Activated CD8-positive, alpha-beta memory T cell treated with anti-CD3 and anti-CD28 coated beads, Interleukin-2, amount 10 ng/mL, durations not matched to agents 7 days and 5 days (primary cell): Measurements from ENCODE around the gene GNAL. TPM values are rescaled to one million over a fixed set of nuclear protein-coding genes. Genes with fewer than 3 reads are reported as not detected.
"Not testable (repeated sequence)": the region's sequence is repeated elsewhere in the genome, so short reads cannot be mapped to it uniquely, and the experiment has no call there.

ENCODE experiments used
- ATAC-seq: fragments of 150-1000 bp; cut with Tn5 transposase; one replicate; pipeline ENCODE4 v1.10.0; 2021; ENCODE audit warnings: moderate library complexity
- CTCF ChIA-PET: fragments of 350-600 bp; sonication (Branson Sonifier 250); formaldehyde crosslinking; loops from one replicate; lab custom pipeline; 2021; ENCODE audit warnings: antibody characterized with exemption; lab: Charles Lee
- DNase-seq: peaks from one replicate; pipeline ENCODE4 v3.0.0-alpha.2; 2020
- H3K27ac Mint-ChIP-seq: one replicate; pipeline ENCODE4 v1.8.0; 2021; ENCODE audit warnings: mild to moderate bottlenecking, mixed read lengths
- H3K27me3 Mint-ChIP-seq: one replicate; pipeline ENCODE4 v1.8.0; 2021; ENCODE audit warnings: mixed read lengths
- H3K36me3 Mint-ChIP-seq: one replicate; pipeline ENCODE4 v1.8.0; 2021; ENCODE audit warnings: mild to moderate bottlenecking, mixed read lengths
- H3K4me1 Mint-ChIP-seq: one replicate; pipeline ENCODE4 v1.8.0; 2021; ENCODE audit warnings: mixed read lengths
- H3K4me3 Mint-ChIP-seq: one replicate; pipeline ENCODE4 v1.8.0; 2021; ENCODE audit warnings: mild to moderate bottlenecking, moderate library complexity, mixed read lengths
- H3K9me3 Mint-ChIP-seq: one replicate; pipeline ENCODE4 v1.8.0; 2022; ENCODE audit warnings: low read depth, mixed read lengths
- total RNA-seq, 2 experiments: library from RNA; stranded (reverse); gene quantifications; one replicate each; pipeline ENCODE4 v1.2.3, GENCODE V29; 2021

Gene GNAL
- total RNA-seq: under 1 TPM in 1 of 2 experiments, not detected in 1; 0.52 TPM

- peak; percentile 74 for ATAC-seq
- Mint-ChIP-seq H3K9me3 (no peaks in the 10 kb centered on the region), H3K4me1 (peaks cover 10% of the 10 kb centered on the region), H3K4me3 (peak within 1 kb of the TSS; percentile 48), H3K36me3 (peaks cover 1% of the 10 kb centered on the region), H3K27ac (no peak within 1 kb of the TSS), H3K27me3 (peaks cover 42% of the 10 kb centered on the region)
- CTCF ChIA-PET: interaction anchor here (1.3 to 1.6 kb wide), 2 partner anchors 33 to 44 kb away, joined by 3 to 4 read pairs; no protein-coding TSS in a partner anchor
- DNase-seq: peak; percentile 61
Measured at GRCh38 chr18:11688972-11689668, at the start of gene GNAL. TSS of gene GNAL (plus strand) at chr18:11689264. CDS start at chr18:11689564, 300 bp downstream.

DNA sequence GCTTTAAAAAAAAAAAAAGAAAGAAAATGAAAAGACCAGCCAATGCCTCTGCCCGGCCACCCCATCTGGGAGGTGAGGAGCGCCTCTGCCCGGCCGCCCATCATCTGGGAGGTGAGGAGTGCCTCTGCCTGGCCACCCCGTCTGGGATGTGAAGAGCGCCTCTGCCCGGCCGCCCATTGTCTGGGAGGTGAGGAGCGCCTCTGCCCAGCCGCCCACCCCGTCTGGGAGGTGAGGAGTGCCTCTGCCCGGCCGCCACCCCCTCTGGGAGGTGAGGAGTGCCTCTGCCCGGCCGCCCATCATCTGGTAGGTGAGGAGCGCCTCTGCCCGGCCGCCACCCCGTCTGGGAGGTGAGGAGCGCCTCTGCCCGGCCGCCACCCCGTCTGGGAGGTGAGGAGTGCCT, 41.8 kb upstream of the GNAL start:
- peaks cover 17% of the 10 kb centered on the region for H3K27me3 Mint-ChIP-seq
- CTCF ChIA-PET, H3K9me3 Mint-ChIP-seq, H3K36me3 Mint-ChIP-seq, H3K27ac Mint-ChIP-seq, ATAC-seq, DNase-seq, H3K4me3 Mint-ChIP-seq, H3K4me1 Mint-ChIP-seq: not testable (repeated sequence)

GRCh38 chr18:11647804-11648203, 41.3 kb upstream of the GNAL start:
- H3K27ac Mint-ChIP-seq, CTCF ChIA-PET, H3K9me3 Mint-ChIP-seq, DNase-seq, H3K36me3 Mint-ChIP-seq, ATAC-seq, H3K4me1 Mint-ChIP-seq, H3K4me3 Mint-ChIP-seq: not testable (repeated sequence)
- H3K27me3 Mint-ChIP-seq: peaks cover 17% of the 10 kb centered on the region

DNA sequence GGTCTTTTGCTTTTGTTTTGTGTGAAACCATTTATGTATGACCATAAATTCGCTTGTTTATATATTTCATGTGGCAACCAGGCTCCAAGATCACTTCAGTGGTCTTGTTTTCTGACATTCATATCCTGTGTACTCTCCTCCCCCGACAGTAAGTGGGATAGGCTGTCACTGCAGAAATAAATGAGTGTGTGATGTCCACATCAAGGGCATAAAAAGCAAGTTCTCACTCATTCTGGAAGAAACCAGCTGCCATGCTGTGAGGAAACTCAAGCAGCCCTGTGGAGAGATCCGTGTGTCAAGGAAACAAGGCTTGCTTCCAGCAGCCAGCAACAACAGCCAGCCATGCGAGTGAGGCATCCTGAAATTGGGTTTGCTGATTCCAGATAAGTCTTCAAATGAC, 39.2 kb upstream of the GNAL start:
- Mint-ChIP-seq H3K4me1 (no peaks in the 10 kb centered on the region), H3K9me3 (peaks cover 5% of the 10 kb centered on the region), H3K4me3 (no peak overlapping the region), H3K36me3 (no peaks in the 10 kb centered on the region), H3K27me3 (peaks cover 23% of the 10 kb centered on the region), H3K27ac (no peak overlapping the region)
- CTCF ChIA-PET: no interaction called here
- no peak for DNase-seq
- no peak for ATAC-seq

DNA sequence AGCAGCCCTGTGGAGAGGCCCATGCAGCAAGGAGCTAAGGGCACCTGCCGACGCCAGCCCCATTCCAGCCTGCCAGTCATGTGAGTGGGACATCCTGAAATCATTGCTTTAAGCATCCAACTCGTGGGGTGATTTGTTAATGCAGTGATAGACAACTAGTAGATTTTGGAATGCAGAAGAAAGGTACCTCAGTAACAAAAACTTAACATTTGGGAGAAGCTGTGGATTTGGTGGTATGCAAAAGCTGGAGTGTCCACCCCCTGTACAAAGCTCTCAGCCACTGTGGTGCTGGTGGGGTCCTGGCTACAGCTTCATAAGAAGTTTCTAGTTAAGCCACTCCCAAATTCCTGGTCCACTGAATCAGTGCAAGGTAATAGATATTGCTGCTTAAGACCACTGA, 37.2 kb upstream of the GNAL start:
- no peak overlapping the region for H3K27ac Mint-ChIP-seq
- ATAC-seq (no peak), DNase-seq (no peak)
- H3K4me3 Mint-ChIP-seq: no peak overlapping the region
- no peaks in the 10 kb centered on the region for H3K4me1 Mint-ChIP-seq
- CTCF ChIA-PET: no interaction called here
- H3K27me3 Mint-ChIP-seq: peaks cover 30% of the 10 kb centered on the region
- H3K36me3 Mint-ChIP-seq: no peaks in the 10 kb centered on the region
- H3K9me3 Mint-ChIP-seq: peaks cover 5% of the 10 kb centered on the region

- H3K4me1 Mint-ChIP-seq: no peaks in the 10 kb centered on the region
- H3K36me3 Mint-ChIP-seq: no peaks in the 10 kb centered on the region
- ATAC-seq (no peak), DNase-seq (peak; percentile 21)
- CTCF ChIA-PET: no interaction called here
- H3K9me3 Mint-ChIP-seq: peaks cover 5% of the 10 kb centered on the region
- H3K27me3 Mint-ChIP-seq: peaks cover 39% of the 10 kb centered on the region
- no peak overlapping the region for H3K4me3 Mint-ChIP-seq
- H3K27ac Mint-ChIP-seq: no peak overlapping the region
Measured at GRCh38 chr18:11653521-11653920, 35.5 kb upstream of the GNAL start.

DNA sequence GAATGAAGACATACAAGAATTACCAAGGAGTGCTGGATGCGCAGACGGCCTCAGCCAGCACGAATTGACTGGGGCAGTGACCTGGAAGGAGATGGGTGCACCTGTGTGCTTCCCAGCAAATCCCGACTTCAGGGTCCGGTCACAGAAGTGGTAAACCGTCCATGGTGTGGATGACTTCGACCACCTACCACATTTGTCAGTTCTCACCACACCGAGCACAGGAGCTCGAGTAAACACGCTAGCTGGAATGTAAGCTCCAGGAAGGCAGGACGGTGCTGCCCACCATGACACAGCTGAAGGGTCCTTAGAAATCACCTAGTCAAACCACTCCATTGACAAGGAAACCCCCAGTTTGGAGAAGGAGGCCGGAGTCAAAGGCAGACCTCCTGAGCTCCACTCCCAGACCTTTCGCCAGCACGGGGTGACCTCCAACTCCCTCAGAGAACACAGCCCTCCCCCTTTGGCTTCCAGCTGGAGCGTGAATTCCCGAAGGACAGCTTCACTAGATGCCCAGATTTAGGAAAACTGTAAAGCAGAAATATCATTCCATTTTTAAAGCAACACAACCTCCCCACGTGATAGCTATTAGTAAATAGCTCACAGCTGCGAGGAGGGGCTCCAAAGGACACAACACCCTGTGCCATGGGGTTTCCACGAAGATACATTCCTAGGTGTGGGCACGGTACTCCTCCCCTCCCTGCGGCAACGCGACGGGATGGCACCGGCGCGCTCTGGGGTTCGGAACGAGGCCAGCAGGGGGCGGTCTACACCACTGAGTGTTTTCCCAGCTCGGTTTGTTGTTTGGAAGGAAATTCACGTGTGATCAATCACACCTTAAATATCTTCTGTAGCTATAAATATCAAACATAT, 34.1 kb upstream of the GNAL start:
- no peak overlapping the region for H3K4me3 Mint-ChIP-seq
- no peak for ATAC-seq
- CTCF ChIA-PET: interaction anchor here (0.9 to 3.8 kb wide), 16 partner anchors 9 to 384 kb away, joined by 3 to 26 read pairs (median 4); partner anchors contain the start of gene GNAL
- H3K9me3 Mint-ChIP-seq: no peaks in the 10 kb centered on the region
- H3K27ac Mint-ChIP-seq: no peak overlapping the region
- peaks cover 34% of the 10 kb centered on the region for H3K27me3 Mint-ChIP-seq
- DNase-seq: peak; percentile 51
- no peaks in the 10 kb centered on the region for H3K36me3 Mint-ChIP-seq
- no peaks in the 10 kb centered on the region for H3K4me1 Mint-ChIP-seq

DNA sequence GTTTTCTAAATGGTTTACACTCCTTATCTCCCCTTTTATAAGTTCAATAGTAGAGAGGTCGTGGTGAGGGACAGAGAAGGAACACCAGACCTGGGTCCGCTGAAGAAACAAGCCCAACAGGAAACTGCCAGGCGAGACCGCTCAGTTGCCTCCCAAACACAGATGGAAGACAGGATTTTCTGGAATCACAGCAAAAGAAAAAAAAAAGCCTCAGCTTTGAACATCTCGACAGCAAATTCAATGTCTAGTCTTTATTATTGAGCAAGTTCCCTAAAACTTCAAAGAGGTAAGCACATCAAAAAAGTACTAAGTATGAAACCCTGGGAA, 33.5 kb upstream of the GNAL start:
- no peak overlapping the region for H3K4me3 Mint-ChIP-seq
- ATAC-seq: no peak

GRCh38 chr18:11657152-11657551, 31.9 kb upstream of the GNAL start:
- Mint-ChIP-seq H3K4me3 (no peak overlapping the region), H3K36me3 (no peaks in the 10 kb centered on the region), H3K9me3 (no peaks in the 10 kb centered on the region), H3K4me1 (no peaks in the 10 kb centered on the region), H3K27me3 (peaks cover 23% of the 10 kb centered on the region), H3K27ac (no peak overlapping the region)
- ATAC-seq (no peak), DNase-seq (no peak)
- CTCF ChIA-PET: interaction anchor here (2.9 to 3.8 kb wide), 3 partner anchors 70 to 381 kb away, joined by 11 to 26 read pairs (median 15); no protein-coding TSS in a partner anchor

More for the DNA sequence above, 33.5 kb upstream of the GNAL start:
- H3K9me3 Mint-ChIP-seq: no peaks in the 10 kb centered on the region
- H3K27ac Mint-ChIP-seq: no peak overlapping the region
- no peaks in the 10 kb centered on the region for H3K4me1 Mint-ChIP-seq
- no peaks in the 10 kb centered on the region for H3K36me3 Mint-ChIP-seq
- DNase-seq: no peak
- CTCF ChIA-PET: interaction anchor here (0.9 to 3.8 kb wide), 16 partner anchors 8 to 383 kb away, joined by 3 to 26 read pairs (median 4); partner anchors contain the start of gene GNAL
- peaks cover 29% of the 10 kb centered on the region for H3K27me3 Mint-ChIP-seq

- Mint-ChIP-seq H3K27ac (no peak overlapping the region), H3K4me3 (no peak overlapping the region), H3K27me3 (peaks cover 22% of the 10 kb centered on the region), H3K36me3 (no peaks in the 10 kb centered on the region), H3K4me1 (no peaks in the 10 kb centered on the region), H3K9me3 (no peaks in the 10 kb centered on the region)
- no peak for ATAC-seq
- peak; percentile 19 for DNase-seq
- CTCF ChIA-PET: interaction anchor here (2.9 to 3.8 kb wide), 3 partner anchors 69 to 381 kb away, joined by 11 to 26 read pairs (median 15); no protein-coding TSS in a partner anchor
Measured at GRCh38 chr18:11657554-11657953, 31.5 kb upstream of the GNAL start.

DNA sequence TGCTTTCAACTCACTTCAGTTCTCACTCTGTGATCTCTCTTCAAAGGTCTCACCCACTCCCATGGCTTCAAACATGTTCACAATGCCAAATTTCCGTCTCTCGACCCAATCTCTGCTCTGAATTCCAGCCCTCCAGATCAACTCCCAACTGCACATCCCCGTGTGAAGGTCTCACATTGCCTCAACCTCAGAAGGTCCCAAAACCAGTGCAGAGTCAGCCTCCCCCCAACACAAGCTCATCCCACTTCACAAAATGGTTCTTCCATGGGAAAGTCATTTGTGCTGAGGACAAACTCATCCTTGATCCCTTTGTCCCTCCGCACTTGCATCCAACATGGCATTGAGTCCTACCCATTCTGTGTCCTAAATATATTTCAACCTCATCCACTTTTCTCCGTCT, 31.0 kb upstream of the GNAL start:
- no peaks in the 10 kb centered on the region for H3K36me3 Mint-ChIP-seq
- no peak overlapping the region for H3K4me3 Mint-ChIP-seq
- CTCF ChIA-PET: interaction anchor here (3.8 kb wide), 1 partner anchor 381 kb away, joined by 15 read pairs; no protein-coding TSS in a partner anchor
- ATAC-seq (no peak), DNase-seq (peak; percentile 7)
- H3K4me1 Mint-ChIP-seq: no peaks in the 10 kb centered on the region
- H3K27ac Mint-ChIP-seq: no peak overlapping the region
- H3K9me3 Mint-ChIP-seq: no peaks in the 10 kb centered on the region
- H3K27me3 Mint-ChIP-seq: peaks cover 22% of the 10 kb centered on the region

DNA sequence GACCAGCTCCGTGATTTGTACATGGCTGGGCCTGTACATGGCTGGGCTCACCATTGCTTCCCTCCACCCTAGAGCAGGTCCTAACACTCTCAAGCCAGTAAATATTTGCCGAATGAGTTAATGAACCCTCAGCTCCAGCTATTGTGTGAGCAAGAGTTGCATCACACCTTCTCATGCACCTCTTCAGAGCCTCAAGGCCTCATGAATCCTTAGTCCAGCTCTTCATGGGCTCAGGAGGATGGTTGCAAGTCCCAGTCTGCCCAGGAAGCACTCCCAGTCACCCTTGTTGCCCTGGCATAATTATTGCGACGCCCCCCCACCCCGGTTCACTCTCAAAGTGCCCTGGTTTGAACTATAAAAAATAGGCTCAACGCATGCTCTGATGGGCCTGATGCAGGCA, 30.1 kb upstream of the GNAL start:
- H3K4me3 Mint-ChIP-seq: no peak overlapping the region
- no peak for ATAC-seq
- H3K9me3 Mint-ChIP-seq: no peaks in the 10 kb centered on the region
- H3K4me1 Mint-ChIP-seq: no peaks in the 10 kb centered on the region
- H3K27me3 Mint-ChIP-seq: peaks cover 21% of the 10 kb centered on the region
- peak; percentile 19 for DNase-seq
- H3K27ac Mint-ChIP-seq: no peak overlapping the region
- CTCF ChIA-PET: no interaction called here
- no peaks in the 10 kb centered on the region for H3K36me3 Mint-ChIP-seq

GRCh38 chr18:11660691-11661090, 28.4 kb upstream of the GNAL start:
- ATAC-seq (no peak), DNase-seq (no peak)
- peaks cover 12% of the 10 kb centered on the region for H3K27me3 Mint-ChIP-seq
- no peaks in the 10 kb centered on the region for H3K9me3 Mint-ChIP-seq
- no peak overlapping the region for H3K4me3 Mint-ChIP-seq
- no peak overlapping the region for H3K27ac Mint-ChIP-seq
- CTCF ChIA-PET: no interaction called here
- no peaks in the 10 kb centered on the region for H3K36me3 Mint-ChIP-seq
- no peaks in the 10 kb centered on the region for H3K4me1 Mint-ChIP-seq
